DMS53 treated with DMSO at 0.1 percent for 48 hours (cell line): ENCODE measurements around the gene ANHX.

Source experiments
- DNase-seq: peaks from one replicate; lab custom pipeline; 2025; ENCODE audit not compliant: unreplicated experiment; lab: John Stamatoyannopoulos, UW

The ANHX gene

GRCh38 chr12:133203344-133204263 lies 32.1 kb downstream of the ANHX start:
- DNase-seq, result no peak

DNA sequence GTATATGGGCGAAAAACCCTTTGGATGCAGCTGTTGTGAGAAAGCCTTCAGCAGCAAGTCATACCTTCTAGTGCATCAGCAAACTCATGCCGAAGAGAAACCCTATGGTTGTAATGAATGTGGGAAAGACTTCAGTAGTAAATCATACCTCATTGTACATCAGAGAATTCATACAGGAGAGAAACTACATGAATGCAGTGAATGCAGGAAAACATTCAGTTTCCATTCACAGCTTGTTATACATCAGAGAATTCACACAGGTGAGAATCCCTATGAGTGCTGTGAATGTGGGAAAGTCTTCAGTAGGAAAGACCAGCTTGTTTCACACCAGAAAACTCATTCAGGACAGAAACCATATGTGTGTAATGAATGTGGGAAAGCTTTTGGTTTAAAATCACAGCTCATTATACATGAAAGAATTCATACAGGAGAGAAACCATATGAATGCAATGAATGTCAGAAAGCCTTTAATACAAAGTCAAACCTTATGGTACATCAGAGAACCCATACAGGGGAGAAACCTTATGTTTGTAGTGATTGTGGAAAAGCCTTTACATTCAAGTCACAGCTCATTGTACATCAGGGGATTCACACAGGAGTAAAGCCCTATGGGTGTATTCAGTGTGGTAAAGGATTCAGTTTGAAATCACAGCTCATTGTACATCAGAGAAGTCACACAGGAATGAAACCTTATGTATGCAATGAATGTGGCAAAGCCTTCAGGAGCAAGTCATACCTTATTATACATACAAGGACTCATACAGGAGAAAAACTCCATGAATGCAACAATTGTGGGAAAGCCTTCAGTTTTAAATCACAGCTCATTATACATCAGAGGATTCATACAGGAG lies 33.0 kb downstream of the ANHX start:
- no peak for DNase-seq

DNA sequence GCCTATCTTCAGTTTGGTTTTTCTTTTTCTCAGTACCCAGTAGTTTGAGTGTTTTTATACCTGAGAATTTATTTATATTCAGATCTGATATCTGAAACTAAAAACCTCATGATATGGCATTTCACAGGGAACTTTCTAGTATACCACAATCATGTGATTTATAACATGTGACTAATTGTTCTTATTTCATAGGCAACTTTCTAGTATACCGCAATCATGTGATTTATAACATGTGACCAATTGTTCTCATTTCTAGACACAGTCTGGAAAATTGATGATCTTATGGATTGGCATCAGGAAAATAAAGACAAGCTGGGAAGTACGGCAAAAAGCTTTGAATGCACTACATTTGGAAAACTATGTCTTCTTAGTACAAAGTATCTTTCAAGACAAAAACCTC lies 33.8 kb downstream of the ANHX start:
- DNase-seq, result no peak

DNA sequence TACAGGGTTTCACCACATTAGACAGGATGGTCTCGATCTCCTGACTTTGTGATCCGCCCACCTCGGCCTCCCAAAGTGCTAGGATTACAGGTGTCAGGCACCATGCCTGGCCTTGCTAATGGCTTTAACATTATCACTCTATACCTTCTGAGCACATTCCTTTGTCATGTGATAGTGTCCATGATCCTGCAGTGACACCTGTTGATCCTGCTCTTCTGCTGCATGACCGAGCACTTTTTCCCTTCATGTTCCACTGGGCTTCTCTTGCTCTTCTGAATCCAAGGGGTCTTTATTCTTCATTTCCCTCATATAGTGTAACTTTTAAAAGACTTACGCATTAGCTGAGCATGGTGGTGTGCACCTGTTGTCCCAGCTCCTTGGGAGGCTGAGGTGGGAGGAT lies 42.8 kb downstream of the ANHX start:
- no peak for DNase-seq

DNA sequence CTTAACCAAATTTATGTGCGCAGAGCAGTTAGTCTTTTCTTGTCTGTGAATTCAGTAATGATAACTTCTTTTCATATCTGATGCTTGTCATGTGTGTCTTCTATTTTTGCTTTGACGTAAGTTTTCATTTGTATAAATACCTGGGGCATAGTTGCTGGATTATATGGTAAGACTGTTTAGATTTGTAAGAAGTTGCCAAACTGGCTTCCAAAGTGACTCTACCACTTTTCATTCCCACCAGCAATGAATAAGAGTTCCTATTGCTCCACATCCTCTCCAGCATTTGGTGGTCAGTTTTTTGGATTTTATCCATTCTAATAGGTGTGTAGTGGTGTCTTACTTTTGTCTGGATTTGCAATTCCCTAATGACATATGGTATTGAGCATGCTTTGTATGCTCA lies 45.5 kb downstream of the ANHX start:
- DNase-seq, result no peak

DNA sequence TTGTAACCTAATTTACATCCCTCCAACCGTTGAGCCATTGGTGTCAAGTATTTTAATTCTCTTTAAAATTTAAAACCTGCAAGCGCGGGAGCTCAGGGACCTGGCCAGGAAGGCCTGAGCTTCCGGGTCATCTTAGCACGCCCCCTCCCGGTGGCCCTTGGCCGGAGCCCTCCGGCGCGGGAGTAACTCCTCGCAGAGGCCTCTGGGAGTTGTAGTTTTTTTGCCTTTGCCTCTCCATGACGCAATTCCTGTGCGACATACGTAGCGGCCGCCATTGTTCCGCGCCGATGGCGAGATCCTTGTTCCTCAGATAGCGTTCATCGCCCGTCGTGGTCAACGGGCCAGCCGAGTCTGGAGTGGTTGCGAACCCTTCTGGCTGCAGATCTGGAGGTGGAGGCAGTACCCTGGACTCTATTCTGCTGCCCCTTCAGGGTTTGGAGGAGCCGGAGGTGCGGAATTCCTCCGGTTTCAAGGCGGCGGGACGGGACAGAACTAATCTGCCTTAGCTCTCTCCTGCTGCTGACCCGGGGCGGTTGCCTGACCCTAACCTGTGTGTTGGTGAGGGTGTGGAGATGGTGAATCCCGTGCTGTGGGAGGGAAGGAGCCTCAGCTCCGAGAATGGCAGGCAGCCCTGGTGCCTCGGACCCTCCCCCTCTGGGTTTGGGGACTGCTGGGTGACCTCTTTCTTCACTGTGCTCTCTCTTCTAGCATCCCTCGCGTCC lies 54.3 kb downstream of the ANHX start, which contains the start of gene ZNF268:
Gene ZNF268 (plus strand): TSS at position 258 of the 722 bp plus-strand sequence. CDS start 503 bp downstream, outside the sequence.
- peak; percentile 92 for DNase-seq

DNA sequence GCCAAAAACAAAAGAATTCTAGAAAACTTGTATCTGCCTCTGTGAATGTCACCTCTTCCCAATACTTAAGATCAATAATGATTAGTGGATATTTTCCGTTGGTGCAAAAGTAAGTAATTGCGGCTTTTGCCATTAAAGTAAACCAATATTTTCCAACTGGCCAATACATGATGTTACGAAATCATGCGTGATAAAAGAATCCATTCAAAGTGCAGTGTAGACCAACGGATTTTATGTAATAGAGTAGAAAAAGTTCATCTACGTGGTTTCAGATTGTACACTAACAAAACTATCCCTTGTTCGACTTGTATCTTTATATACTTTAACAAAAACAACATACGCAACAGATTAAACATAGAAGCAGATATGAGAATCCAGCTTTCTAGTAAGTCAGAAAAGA lies 55.0 kb downstream of the ANHX start:
- no peak for DNase-seq

DNA sequence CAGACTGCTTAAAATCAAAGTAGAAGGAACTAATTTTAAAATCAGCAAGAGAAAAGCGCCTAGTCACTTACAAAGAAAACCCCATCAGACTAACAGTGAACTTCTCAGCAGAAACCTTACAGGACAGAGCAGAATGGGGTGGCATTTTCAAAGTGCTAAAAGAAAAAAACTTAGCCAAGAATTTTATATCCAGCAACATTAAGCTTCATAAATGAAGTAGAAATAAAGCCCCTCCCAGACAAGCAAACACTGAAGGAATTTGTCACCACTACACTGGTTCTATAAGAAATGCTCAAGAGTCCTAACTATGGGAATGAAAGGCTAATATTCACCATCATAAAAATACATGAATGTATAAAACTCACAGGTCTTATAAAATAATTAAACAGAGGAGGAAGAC lies 60.8 kb downstream of the ANHX start:
- DNase-seq, result no peak

DNA sequence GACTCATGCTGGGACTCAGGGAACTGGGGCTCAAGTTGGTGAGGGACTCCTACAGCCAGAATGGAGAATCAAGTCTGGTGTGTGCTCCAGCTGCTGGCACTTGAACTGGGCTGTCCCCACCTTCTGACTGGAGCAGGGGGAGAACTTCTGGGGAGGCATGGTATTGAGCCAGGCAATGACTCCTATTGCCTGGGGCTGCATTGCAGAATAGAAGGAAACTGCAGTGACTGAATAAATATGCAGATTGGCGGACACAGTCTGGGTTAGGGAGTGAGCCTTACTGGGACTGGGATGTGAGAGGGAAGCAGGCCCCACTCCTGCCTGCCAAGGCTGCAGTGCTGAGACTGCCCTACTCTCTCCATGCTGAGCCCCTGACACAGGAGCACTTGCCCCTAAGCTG lies 63.2 kb downstream of the ANHX start:
- no peak for DNase-seq
